Hepatocyte (in vitro differentiated cells): ENCODE data around the gene PRPF8. TPM values are rescaled to one million over a fixed set of nuclear protein-coding genes. Genes with fewer than 3 reads are reported as not detected.
A peak's percentile ranks its signal among the peaks of the same experiment; 100 is the strongest.

Experiments used
- DNase-seq: peaks from one replicate; pipeline ENCODE4 v3.0.0-alpha.2; 2016; ENCODE audit warnings: low spot score
- H2AFZ ChIP-seq: fragments of 200-600 bp; sonication (generic); 2 replicates; pipeline ENCODE4 v1.6.0; 2016; ENCODE audit warnings: antibody characterized with exemption, mild to moderate bottlenecking
- H3K27ac ChIP-seq: fragments of 200-600 bp; sonication (generic); 2 replicates; pipeline ENCODE4 v1.5.1; 2016; ENCODE audit warnings: mild to moderate bottlenecking
- H3K27me3 ChIP-seq: fragments of 200-600 bp; sonication (generic); 2 replicates; pipeline ENCODE4 v1.6.1; 2016
- H3K36me3 ChIP-seq: fragments of 200-600 bp; sonication (generic); replicated peaks from 2 replicates; pipeline ENCODE4 v1.5.1; 2016; ENCODE audit warnings: low read depth; ENCODE audit not compliant: insufficient read depth
- H3K4me1 ChIP-seq: fragments of 200-600 bp; sonication (generic); 2 replicates; pipeline ENCODE4 v1.5.1; 2016; ENCODE audit warnings: mild to moderate bottlenecking, moderate library complexity; ENCODE audit not compliant: insufficient read depth
- H3K4me2 ChIP-seq: fragments of 200-600 bp; sonication (generic); 2 replicates; pipeline ENCODE4 v1.6.0; 2016
- H3K4me3 ChIP-seq: fragments of 200-600 bp; sonication (generic); 2 replicates; pipeline ENCODE4 v1.5.1; 2016; ENCODE audit warnings: mild to moderate bottlenecking
- H3K79me2 ChIP-seq: fragments of 200-600 bp; sonication (generic); 2 replicates; pipeline ENCODE4 v1.6.0; 2017; ENCODE audit warnings: mild to moderate bottlenecking
- H3K9me2 ChIP-seq: fragments of 200-600 bp; sonication (generic); replicated peaks from 2 replicates; pipeline ENCODE4 v1.6.0; 2017; ENCODE audit warnings: mild to moderate bottlenecking; ENCODE audit not compliant: insufficient read depth
- H3K9me3 ChIP-seq: fragments of 200-600 bp; sonication (generic); 2 replicates; pipeline ENCODE4 v1.5.1; 2016; ENCODE audit warnings: low read depth, mild to moderate bottlenecking
- H4K20me1 ChIP-seq: fragments of 200-600 bp; sonication (generic); 2 replicates; pipeline ENCODE4 v1.6.0; 2016; ENCODE audit warnings: mild to moderate bottlenecking; ENCODE audit not compliant: insufficient read depth, poor library complexity, severe bottlenecking
- CTCF ChIP-seq: fragments of 200-600 bp; sonication (generic); IDR thresholded peaks from 2 replicates; pipeline ENCODE4 v1.5.1; 2016; ENCODE audit warnings: antibody characterized with exemption, mild to moderate bottlenecking; ENCODE audit not compliant: poor library complexity
- EZH2 ChIP-seq: fragments of 200-600 bp; sonication (generic); IDR thresholded peaks from 2 replicates; pipeline ENCODE4 v1.6.1; 2016; ENCODE audit warnings: antibody characterized with exemption, mild to moderate bottlenecking, borderline replicate concordance
- EZH2phosphoT487 ChIP-seq: fragments of 200-600 bp; sonication (generic); IDR thresholded peaks from one replicate; pipeline ENCODE4 v1.6.1; 2018; ENCODE audit warnings: antibody characterized with exemption, mild to moderate bottlenecking, low read depth, moderate library complexity; ENCODE audit not compliant: unreplicated experiment, severe bottlenecking
- WGBS: methylation state at CpG from one replicate; pipeline ENCODE4 v1.1.6; 2016; ENCODE audit warnings: low lambda C conversion rate; ENCODE audit errors: missing lambda C conversion rate; 5-methylcytosine and 5-hydroxymethylcytosine counted together
- polyA plus RNA-seq: library from polyadenylated mRNA; unstranded; fragments of >200 nt; fragmentation: Nextera tagmentation; extraction: Ambion mirVana; gene quantifications from 2 replicates; pipeline ENCODE4 v1.2.1, GENCODE V29; 2016
- total RNA-seq: library from RNA; depleted of rRNA; stranded (reverse); fragments of >200 nt; gene quantifications from 2 replicates; pipeline ENCODE4 v1.2.3, GENCODE V29; 2014

The PRPF8 gene
- 100 and 107 TPM in 2 replicates for total RNA-seq
- polyA plus RNA-seq, result 119 and 125 TPM in 2 replicates

GRCh38 chr17:1684378-1685189, at the start of gene PRPF8:
Gene PRPF8 (minus strand): TSS chr17:1684867. CDS start chr17:1684571, 296 bp downstream.
- Histone ChIP-seq H3K27me3 (no peaks in the 10 kb centered on the region), H3K4me3 (peak within 1 kb of the TSS; percentile 78), H3K4me2 (peak within 1 kb of the TSS; percentile 95), H3K9me3 (no peaks in the 10 kb centered on the region), H3K36me3 (peaks cover 7% of the 10 kb centered on the region), H4K20me1 (peaks cover 40% of the 10 kb centered on the region), H2AFZ (peak within 1 kb of the TSS; percentile 54), H3K27ac (peak within 1 kb of the TSS; percentile 90), H3K79me2 (peaks cover 47% of the 10 kb centered on the region), H3K9me2 (no peaks in the 10 kb centered on the region), H3K4me1 (peaks cover 16% of the 10 kb centered on the region)
- TF ChIP-seq EZH2phosphoT487 (no peak), CTCF (no peak), EZH2 (no peak)
- peak; percentile 99 for DNase-seq
- 1% methylated on average over 68 of the region's 72 CpGs for WGBS

- Histone ChIP-seq H4K20me1 (no peaks in the 10 kb centered on the region), H3K27me3 (no peaks in the 10 kb centered on the region), H3K9me2 (no peaks in the 10 kb centered on the region), H3K9me3 (no peaks in the 10 kb centered on the region), H3K4me2 (no peak overlapping the region), H3K4me1 (peaks cover 28% of the 10 kb centered on the region), H3K36me3 (no peaks in the 10 kb centered on the region), H3K27ac (no peak overlapping the region), H2AFZ (no peak overlapping the region), H3K4me3 (no peak overlapping the region), H3K79me2 (no peaks in the 10 kb centered on the region)
- TF ChIP-seq EZH2phosphoT487 (no peak), CTCF (no peak), EZH2 (no peak)
- no peak for DNase-seq
- WGBS, result 95% methylated on average over 38 of the region's 38 CpGs
Measured at GRCh38 chr17:1733759-1734158, 49.1 kb upstream of the PRPF8 start.

- TF ChIP-seq EZH2phosphoT487 (no peak), EZH2 (no peak), CTCF (no peak)
- peaks cover 28% of the 10 kb centered on the region for H3K4me1 ChIP-seq
- no peak for DNase-seq
- peaks cover 3% of the 10 kb centered on the region for H3K79me2 ChIP-seq
- no peak overlapping the region for H3K4me2 ChIP-seq
- no peaks in the 10 kb centered on the region for H3K9me2 ChIP-seq
- H4K20me1 ChIP-seq, result no peaks in the 10 kb centered on the region
- H3K27me3 ChIP-seq, result no peaks in the 10 kb centered on the region
- no peak overlapping the region for H3K27ac ChIP-seq
- H2AFZ ChIP-seq, result no peak overlapping the region
- no peaks in the 10 kb centered on the region for H3K36me3 ChIP-seq
- whole genome bisulfite sequencing, result 92% methylated on average over 11 of the region's 11 CpGs
- H3K9me3 ChIP-seq, result no peaks in the 10 kb centered on the region
- H3K4me3 ChIP-seq, result no peak overlapping the region
Measured at GRCh38 chr17:1732833-1733321, 48.2 kb upstream of the PRPF8 start.
